ENCODE measurements around the gene NAV2.

The NAV2 gene

GRCh38 chr11:19810852-19811251, 98.2 kb downstream of the NAV2 start:
- DNase-seq (ENCODE audit: low read depth), result no peak

- DNase-seq (ENCODE audit: low read depth), result no peak
Measured at GRCh38 chr11:19811380-19811779, 98.7 kb downstream of the NAV2 start.

DNA sequence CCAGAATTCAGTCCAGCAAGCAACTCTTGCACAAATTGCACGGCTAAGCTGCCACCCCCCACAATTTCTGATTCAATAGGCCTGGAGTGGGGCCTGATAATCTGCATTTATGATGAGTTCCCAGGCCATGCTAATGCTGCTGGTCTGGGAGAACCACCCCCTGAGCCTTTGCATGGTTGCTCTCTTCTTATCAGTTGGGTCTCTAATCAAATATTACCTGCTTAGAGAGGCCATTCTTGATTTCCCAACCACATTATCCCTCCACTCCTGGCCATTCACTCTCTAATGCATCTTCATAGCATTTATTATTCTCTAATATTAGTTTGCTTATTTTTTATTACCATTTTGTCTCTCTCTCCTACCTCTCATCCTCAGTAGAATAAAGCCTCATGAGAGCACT, 99.5 kb downstream of the NAV2 start:
- no peak for DNase-seq (ENCODE audit: low read depth)

DNA sequence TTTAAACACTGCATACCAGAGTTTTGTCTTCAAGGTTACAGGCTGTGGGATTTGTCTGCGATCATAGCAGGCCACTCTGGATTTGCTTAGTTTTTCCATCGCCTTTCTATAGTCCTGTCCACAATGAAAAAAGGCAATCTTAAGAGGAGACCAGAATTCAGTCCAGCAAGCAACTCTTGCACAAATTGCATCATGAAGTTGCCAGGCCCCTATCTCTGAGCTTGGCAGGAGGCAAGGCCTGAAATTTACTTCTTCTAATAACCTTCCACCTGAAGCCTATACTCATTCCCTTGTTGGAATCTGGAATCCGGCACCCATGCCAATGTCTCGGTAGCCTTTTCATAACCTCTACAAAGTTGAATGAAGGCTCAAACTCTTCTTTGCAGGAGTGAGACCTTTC, 100.1 kb downstream of the NAV2 start:
- DNase-seq (ENCODE audit: low read depth), result no peak

DNA sequence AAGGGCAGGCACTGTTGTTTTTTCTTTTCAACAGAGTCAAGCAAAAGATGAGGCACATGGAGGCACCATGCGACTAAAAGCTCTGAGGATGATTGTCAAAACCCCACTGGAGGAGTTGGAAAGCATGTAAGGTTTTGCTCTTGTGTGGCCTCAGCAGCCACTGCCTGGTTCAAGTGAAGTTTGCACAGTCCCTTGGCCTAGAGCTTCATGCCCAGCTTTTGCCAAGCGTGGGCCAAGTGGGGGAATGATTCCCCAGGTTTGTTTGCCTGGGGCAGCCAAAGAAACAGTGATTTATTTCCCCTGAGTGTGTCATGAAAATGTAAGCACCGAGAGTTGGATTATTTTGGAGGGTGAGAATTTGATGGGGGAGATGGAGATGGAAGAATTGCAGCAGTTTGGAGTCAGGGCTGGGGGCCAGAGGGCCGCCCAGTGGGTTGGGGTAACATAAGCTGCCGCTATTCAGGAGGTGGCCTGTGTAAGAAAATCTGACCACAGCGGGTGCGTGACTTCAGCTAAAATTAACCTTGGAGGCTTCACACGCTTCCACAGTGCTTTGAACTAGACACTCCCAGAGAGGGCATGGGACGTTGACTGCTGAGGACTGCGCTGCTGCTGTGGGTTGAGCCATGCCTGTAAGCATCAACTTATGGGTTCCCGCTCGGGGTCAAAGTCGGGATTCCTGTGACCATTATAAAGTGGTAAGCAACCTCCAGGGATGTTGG, 100.7 kb downstream of the NAV2 start:
- no peak for DNase-seq (ENCODE audit: low read depth)

GRCh38 chr11:19814421-19814820, 101.8 kb downstream of the NAV2 start:
- no peak for DNase-seq (ENCODE audit: low read depth)

DNA sequence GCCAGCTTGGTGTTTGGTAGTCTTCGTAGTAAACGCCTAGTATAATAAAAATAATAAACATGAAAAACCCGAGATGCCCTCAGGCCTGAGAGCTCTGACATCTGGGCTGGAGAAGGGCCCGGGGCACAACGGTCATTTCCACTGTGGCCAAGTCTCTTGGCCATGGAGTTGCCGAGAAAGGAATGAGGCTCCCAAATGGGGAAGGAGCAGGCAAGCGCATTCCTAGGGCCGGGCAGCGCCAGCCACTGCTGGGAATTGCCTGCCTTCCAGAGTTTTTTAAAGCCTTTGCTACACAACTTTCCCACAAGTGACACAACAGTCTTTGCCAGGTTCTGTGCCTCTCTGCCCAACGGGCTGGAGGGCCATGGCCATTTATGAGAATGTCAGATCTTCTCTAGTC, 103.4 kb downstream of the NAV2 start:
- no peak for DNase-seq (ENCODE audit: low read depth)

GRCh38 chr11:19816817-19817216, 104.2 kb downstream of the NAV2 start:
- no peak for DNase-seq (ENCODE audit: low read depth)

GRCh38 chr11:19817265-19817851, 104.7 kb downstream of the NAV2 start:
- no peak for DNase-seq (ENCODE audit: low read depth)

GRCh38 chr11:19817870-19818269, 105.2 kb downstream of the NAV2 start:
- DNase-seq (ENCODE audit: low read depth), result no peak

- no peak for DNase-seq (ENCODE audit: low read depth)
Measured at GRCh38 chr11:19818619-19819018, 106.0 kb downstream of the NAV2 start.

DNA sequence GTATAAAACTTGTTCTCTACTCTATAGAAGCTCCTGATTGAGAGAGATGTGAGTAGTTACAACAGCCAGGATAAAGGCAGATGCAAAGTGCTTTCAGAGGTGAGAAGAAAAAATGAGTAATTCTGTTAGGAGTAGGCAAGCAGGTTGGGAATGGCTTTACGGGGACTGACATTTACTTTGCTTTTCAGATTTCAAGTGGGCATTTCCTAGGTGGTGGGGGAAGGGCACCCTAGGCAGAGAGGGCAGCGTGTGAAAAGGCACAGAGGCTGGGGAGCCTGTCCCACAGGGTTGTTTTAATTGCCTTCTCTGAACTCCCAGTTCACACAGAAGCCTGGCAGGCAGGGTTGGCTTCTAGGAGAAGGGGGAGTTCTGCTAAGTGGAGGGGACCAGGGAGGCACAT, 106.5 kb downstream of the NAV2 start:
- no peak for DNase-seq (ENCODE audit: low read depth)

GRCh38 chr11:19820100-19820499, 107.5 kb downstream of the NAV2 start:
- DNase-seq (ENCODE audit: low read depth), result no peak

GRCh38 chr11:19821412-19821875, 108.8 kb downstream of the NAV2 start:
- no peak for DNase-seq (ENCODE audit: low read depth)

DNA sequence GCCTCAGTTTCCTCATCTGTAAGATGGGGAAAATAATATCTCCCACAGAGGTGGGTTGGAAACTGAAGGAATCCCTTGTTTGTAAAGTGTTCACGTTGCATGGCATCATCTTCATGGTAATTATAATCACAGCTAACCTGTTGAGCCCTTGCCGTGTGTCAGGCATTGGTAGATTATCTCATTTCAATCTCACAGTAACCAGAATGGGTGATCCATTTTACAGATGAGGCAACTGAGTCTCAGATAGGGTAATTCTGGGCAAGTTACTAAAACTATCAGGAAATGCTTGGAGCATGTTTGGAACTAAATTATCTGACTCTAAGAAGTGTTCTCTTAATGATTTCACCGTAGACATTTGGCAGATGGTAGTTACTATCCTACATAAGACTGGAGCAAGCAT, 109.4 kb downstream of the NAV2 start:
- DNase-seq (ENCODE audit: low read depth), result no peak

GRCh38 chr11:19822531-19822930, 109.9 kb downstream of the NAV2 start:
- no peak for DNase-seq (ENCODE audit: low read depth)

DNA sequence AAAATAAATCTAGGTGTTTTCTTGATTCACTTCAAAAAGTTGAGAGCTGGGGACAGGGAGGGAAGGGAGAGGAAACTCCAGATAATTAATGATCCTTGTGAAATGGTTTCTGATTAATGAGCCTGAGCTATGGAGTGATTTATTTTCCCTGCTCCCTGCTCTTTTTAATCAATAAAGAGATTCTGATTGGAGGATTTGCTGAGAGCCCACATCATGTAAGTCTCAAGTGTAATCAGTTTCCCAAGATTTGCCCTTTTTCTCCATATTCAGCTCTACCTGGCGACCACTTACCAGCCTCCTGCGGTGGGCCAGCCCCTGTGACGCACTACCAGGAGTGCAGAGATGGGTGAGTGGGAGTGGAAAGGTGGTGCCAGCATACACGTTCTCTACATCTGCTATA, 114.0 kb downstream of the NAV2 start:
- no peak for DNase-seq (ENCODE audit: low read depth)

DNA sequence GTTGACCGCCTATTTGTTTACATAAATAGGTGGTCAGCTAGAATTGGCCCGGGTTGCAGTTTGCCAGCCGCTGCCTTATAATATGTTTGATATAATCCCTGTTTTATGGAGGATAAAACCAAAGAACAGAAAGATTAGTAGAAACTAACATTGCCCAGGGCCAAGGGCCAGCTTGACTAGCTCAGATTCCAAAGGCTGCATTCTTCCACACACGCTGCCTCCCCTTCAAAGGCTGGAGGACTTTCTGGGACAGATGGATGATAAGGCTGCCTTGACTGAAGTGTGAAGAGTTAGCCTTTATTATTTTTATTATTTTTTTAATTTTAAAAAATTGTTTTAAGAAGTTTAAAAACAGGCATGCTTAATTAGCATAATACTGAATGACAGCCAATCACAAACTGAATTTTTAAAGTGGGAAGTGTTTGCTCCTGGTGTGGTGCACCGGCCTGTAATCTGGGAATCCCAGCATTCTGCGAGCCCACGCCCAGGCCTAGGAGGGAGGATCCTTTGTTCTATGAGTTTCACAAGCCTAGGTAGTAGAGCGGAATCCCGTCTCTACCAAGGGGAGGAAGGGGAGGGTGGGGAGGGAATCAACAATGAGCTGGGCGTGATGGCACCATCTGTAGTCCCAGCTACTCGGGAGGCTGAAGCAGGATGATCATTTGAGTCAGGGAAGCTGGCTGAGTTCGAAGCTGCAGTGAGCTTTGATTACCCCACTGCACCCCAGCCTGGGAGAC, 114.9 kb downstream of the NAV2 start:
- DNase-seq (ENCODE audit: low read depth), result no peak

- DNase-seq (ENCODE audit: low read depth), result no peak
Measured at GRCh38 chr11:19828382-19829108, 115.9 kb downstream of the NAV2 start.

DNA sequence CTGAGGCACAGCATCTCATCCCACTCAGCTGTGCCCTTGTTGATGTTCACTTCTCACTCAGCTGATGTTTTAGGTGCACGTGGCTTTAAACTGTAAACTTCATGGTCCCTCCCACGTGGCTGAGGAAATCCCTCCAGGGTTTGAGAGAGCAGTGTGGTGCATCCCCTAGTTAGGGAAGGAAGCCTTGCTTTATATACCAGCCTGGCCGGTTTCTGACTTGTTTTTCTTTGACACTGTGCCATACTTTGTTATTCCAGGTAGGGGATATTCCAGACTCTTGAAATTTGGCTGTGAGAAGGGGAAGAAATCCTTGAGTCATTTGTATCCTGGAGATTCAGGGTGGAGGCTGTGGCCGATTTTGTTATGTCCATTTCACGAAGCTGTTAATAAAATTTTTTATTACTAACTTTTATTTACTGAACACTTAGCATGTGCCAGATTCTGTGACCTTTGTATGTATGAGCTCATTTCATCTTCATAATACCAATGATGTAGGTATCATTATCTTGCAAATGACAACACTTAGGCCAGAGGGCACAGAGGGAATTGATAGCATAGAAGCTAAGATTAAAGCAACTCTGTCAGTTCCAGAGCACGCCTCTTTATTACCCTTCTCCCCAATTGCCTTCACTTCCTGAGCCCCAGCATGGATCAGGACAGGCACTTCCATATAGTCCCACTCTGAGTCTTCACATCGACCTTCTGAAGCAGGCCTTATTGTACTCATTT, 116.6 kb downstream of the NAV2 start:
- DNase-seq (ENCODE audit: low read depth), result no peak

- no peak for DNase-seq (ENCODE audit: low read depth)
Measured at GRCh38 chr11:19832086-19832750, 119.6 kb downstream of the NAV2 start.
